Daoy (cell line): ENCODE measurements around the gene C1QA. TPM values are rescaled to one million over a fixed set of nuclear protein-coding genes. Genes with fewer than 3 reads are reported as not detected.
"Not testable (repeated sequence)": the region's sequence is repeated elsewhere in the genome, so short reads cannot be mapped to it uniquely, and the experiment has no call there.

Source experiments
- DNase-seq: peaks from one replicate; pipeline ENCODE4 v3.0.0-alpha.2; 2015; ENCODE audit warnings: low read depth
- total RNA-seq: library from RNA; depleted of rRNA; stranded (reverse); fragments of >200 nt; shearing (Covaris generic); gene quantifications from 2 replicates; pipeline ENCODE4 v1.2.3, GENCODE V29; 2014

C1QA gene
- total RNA-seq, 1 experiment from 2014 or later: not detected

DNA sequence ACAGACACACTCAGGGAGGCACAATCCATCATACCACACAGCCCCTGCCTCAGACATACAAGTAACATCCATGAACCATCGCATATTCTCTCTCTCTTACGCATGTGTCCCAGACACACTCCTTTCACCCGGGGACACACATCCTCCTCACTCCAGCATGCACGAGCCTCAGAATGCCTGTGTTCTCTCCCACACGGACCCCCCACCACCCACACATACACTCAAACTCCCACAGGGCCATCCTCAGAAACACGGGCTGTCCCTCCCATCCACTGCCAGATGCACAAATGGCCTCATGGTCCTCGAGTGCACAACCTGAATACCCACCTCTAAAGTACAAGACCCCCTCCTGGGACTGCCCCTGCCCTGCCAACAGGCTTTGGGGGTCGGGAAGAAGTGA is 4.8 kb downstream of the C1QA start:
- DNase-seq: no peak

DNA sequence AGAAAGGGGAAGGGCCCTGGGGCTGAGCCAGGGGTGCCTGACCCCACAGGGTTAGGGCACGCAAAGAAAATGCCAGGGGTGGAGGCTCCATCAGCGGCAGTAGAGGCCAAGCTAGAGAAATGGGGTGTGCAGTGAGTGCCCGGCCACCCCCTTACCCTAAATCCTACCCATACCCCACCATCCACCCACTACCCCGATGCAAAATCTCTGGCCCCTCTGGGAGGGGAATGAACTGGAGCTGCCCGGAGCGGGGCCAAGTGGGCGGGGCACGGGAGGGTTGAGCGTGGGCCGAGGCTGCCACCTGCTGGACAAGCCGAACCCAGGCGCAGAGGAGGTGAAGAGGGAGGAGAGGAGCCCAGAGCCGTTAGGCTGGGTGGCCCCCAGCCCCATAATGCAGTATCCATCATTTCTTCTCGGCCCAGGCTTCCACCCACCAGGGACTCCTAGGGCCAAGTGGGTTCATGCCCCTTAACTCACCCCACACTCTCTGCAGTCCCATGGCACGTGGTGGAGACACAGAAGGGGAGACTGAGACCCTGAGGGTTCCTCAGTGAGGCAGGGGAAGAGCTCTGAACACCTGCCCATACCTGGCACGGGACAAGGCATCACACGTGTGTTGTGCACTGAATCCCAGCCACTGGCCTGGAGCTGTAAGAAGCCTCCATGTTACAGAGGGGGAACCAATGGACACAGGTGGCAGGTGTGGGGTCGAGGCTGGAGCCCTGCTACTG is 5.6 kb downstream of the C1QA start:
- peak; percentile 78 for DNase-seq

DNA sequence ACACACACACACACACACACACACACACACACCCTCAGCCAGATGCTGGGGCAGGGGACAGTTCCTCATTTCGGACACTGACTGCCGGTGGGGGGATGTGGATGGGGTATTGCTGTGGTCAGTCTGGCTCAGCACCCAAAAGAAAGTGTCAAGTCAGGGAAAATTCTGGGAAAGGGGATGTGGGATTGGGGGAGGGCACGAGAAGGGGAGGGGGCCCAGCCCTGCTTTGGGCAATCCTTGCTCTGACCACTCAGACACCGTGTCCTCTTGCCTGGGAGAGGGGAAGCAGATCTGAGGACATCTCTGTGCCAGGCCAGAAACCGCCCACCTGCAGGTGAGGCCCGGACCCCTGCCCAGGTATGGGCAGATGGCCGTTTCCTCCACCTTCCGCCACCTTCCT is 7.0 kb downstream of the C1QA start, which contains the start of gene C1QC:
TSS of gene C1QC (plus strand) at position 253 of the 400 bp plus-strand sequence. CDS start 391 bp downstream, outside the sequence.
- DNase-seq: no peak

DNA sequence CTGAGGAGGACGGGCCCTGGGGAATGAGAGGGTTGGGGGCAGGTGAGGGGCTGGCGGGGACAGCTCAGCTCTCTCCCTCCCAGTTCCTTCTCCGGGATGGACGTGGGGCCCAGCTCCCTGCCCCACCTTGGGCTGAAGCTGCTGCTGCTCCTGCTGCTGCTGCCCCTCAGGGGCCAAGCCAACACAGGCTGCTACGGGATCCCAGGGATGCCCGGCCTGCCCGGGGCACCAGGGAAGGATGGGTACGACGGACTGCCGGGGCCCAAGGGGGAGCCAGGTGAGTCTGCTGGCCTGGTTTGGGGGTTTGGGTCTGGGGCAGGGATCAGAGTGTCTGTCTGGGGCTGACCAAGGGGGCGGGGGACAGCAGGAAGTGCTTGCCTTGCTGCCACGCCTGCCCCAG is 7.5 kb downstream of the C1QA start:
- no peak for DNase-seq

DNA sequence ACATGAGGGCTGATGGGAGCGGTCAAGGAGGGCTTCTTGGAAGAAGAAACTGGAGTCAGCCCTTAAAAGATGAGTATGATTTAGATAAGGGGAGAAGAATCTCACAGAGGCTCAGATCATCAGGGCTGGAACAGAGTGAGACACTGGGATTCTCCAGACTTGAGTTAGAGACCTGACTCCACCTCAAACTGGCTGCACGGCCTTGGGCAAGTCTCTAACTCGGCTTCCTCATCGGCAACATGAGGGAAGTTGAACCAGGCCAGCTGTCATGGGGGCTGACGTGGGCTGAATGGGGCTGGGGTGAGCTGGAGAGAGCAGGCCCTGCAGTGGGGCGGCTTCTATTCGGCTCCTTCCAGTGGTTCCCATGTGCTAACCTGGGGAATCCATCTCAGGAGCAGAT is 9.5 kb downstream of the C1QA start:
- no peak for DNase-seq

DNA sequence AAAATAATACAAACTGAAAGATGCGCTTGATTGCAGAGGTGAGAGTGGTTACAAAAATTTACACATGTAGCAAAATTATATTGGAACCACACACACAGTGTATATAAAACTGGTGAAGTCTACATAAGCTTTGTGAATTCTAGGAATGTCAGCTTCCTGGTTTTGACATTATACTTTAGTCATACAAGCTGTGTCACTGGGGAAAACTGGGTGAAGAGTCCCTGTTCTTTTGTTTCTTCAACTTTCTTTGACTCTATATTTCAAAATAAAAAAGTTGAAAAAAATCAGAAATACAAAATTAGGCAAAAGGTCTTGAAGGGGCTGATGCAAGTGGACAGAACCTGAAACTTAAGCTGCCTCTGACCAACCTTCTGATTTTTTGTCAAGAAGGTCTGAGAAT is 10.0 kb downstream of the C1QA start:
- DNase-seq: no peak

DNA sequence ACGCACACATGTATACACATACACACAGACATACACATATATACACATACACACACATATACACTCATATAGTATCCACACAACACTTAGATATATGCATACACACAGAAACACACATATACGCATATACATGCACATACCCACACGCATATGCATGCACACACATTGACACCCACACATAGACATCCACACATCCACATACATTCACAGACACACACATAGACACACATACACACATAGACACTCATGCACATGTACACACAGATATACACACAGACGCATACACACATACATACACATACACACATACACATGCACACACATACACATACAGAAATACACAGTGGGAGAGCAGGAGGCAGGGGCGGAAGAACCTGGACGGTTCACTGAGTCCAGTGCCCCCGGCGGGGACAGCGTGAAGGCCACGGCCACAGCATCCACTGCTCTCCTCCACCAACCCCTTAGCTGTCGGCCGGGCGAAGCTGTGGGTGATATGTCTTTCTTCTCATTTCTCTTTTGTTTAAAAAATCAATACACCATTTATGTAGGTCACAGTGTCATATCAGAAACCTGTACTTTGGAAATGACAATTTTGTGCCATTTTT is 13.8 kb downstream of the C1QA start:
- no peak for DNase-seq

DNA sequence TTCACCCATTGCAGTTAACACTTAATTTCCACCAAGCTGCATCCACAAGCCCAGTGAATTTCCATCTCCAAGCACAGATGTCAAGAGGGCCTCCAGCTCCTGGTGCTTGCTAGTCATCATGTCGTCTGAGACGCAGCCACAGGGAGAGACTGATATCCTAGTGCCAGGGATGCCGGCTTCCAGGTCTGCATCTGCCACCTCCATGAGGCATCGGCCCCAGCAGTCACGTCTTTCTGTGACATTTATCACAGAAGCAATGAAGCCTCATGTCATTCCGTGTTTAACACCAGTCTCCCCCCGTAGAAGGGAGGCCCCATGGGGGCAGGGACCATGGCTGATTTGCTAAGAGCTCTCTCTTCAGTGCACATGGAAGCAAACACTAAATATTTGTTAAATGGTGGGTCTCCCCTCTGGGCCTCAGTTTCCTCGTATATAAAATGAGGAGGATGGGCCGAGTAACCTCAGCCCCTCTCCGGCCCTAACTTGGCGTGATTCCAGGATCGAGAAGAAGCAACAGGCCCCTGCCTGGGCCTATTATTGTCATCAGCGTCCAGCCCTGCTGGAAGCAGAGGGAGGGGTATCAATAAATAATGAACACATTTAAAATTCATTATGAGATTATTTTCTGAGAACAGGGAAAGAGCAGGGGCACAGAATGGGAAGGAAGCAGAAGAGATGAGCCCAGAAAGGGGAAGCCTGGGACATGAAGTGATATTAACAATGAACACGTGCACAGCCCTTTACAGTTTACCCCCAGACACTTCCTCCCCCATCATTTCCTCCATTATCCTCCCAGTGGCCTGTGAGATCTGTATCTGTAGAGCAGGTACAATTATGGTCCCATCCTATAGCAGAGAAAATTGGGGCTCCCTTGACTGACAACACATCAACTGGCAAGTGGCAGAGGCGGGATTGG is 15.8 kb downstream of the C1QA start:
- no peak for DNase-seq

DNA sequence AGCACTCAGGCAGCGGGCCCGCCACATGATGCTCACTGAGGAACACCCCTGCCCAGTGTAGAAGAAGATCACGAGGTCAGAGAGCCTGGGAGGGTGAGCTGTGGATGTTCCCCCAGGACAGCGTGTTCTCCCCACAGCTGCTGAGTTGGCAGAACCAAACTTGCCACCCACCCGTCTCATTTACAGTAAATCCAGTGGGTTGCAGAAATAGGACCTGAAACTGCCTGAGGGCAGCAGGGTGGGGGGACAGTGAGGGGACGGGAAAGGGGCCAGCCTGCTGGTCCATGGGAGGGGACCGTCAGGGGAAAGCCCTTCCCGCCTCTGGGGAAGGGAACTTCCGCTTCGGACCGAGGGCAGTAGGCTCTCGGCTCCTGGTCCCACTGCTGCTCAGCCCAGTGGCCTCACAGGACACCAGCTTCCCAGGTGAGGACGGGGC is 16.5 kb downstream of the C1QA start, which contains the start of gene C1QB:
TSS of gene C1QB (plus strand) at position 356 of the 436 bp plus-strand sequence. CDS start 6,227 bp downstream, outside the sequence.
- DNase-seq: no peak

DNA sequence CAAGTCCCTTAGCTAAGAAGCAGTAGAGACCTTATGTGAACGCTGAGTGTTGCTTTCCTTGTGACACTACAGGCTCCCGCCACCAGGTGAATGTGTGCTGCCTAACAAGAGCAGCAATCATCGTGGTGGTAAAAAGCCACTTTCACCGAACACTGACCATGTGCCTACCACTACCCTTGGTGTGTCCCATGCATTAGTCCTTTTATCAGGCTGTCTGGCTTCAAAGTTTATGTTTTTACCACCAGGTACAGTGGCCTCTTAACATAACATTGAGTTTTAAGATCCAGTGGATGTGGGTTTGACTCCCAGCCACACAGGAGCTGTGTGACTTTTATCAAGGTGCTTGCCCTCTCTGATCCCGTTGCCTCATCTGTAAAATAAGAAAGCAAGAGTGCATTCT is 18.3 kb downstream of the C1QA start:
- DNase-seq: no peak

DNA sequence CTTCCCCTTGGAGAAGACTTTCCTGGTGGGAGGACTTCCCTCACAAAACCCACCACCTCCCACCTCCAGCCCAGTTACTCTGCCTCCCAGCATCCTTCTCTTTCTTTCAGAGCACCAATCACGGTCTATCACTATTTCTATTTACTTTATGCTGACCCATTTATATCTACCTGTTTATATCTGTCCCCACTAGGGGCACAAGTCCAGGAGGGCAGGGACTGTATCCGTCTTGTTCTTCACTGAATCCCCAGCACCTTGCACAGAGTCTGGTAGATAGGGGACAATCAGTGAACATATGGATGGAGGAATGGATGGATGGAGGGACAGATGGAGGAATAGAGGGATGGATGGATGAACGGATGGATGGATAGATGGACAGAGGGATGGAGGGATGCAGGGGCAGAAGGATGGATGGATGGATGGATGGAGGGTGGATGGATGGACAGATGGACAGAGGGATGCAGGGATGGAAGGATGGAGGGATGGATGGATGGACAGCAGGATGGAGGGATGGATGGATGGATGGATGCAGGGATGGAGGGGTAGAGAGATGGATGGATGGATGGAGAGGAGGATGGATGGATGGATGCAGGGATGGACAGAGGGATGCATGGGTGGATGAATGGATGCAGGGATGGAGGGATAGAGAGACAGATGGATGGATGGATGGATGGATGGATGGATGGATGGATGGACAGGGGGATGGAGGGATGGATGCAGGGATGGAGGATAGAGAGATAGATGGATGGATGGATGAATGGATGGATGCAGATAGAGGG is 22.1 kb downstream of the C1QA start:
- DNase-seq: no peak

DNA sequence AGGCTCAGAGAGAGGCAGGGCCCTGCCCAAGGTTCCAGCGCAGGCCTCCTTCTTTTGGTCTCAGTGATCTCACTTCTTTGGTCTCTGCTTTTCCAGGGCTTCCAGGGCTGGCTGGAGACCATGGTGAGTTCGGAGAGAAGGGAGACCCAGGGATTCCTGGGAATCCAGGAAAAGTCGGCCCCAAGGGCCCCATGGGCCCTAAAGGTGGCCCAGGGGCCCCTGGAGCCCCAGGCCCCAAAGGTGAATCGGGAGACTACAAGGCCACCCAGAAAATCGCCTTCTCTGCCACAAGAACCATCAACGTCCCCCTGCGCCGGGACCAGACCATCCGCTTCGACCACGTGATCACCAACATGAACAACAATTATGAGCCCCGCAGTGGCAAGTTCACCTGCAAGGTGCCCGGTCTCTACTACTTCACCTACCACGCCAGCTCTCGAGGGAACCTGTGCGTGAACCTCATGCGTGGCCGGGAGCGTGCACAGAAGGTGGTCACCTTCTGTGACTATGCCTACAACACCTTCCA is 24.4 kb downstream of the C1QA start:
- no peak for DNase-seq

DNA sequence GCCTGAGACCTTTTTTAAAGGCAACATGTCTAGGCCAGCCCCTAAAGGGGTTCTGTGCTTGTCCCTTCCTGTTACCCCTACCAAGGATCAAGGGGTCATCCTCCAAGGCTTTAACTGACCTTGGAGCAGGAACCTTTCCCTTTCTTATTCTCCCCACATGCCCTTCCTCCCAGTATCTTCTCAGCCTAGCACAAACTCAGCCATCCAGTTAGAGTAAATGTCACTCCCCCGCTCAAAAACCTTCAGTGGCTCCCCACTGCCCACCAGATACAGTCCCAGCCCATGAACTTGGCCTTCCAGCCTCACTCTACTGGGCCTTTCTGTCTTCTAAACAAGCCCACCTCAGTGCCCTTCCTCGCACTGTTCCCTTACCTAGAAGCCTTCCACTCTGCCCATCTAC is 25.5 kb downstream of the C1QA start:
- no peak for DNase-seq

DNA sequence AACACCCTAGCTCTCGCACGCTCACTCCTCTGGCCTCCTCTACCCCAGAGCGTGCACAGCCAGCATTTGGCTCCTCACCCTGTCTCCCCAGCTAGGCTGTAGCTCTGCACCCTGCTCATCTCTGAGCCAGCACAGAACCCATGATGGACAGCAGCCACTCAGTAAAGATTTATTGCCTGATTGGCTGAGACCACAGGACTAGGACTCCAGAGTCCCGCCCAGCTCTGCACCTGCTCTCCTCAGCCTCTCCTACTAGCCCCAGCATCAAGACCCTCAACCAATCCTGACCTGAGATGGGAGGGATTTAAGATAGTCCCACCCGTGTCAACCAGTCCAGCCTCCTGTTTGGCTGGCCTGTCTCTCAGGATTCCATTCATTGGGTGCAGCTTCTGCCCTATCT is 25.9 kb downstream of the C1QA start:
- peak; percentile 50 for DNase-seq

DNA sequence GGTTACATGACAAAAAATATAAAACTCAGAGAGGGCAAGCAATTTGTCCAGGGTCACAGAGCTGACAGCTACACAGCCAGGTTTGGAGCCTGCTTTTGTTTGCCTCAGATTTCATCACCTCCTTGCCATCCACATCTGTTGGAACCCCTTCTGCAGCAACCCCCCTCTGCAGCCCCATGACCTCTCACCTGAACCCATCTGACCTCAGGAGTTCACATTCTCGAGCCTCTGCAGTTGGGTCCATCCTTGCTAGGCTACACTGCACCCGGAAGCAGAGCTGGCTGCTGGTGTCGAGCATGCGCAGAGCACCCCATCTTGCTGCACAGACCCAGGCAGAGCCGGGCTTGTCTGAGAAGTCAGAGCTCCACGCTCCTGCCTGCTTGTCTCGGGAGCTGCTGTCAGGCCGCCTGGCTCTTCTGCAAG is 26.6 kb downstream of the C1QA start:
- DNase-seq: no peak

DNA sequence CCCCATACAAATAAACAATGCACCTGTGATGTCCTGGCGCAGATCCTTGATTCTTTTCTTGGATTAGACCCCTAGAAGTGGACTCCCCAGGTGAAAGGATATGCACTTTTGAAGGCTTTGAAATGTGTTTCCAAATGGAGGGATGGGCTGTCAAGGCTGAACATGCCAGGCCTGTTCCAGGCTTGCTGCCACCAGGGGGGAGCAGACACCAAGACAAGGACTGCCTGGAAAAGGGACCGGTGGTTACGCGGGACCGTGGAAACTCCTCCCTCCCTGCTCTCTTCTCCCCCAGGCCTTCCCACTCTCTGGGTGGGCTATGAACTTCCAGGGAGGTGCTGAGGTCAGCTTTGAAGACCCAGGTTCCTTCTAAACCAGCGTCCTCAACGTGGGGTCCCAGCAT is 29.3 kb downstream of the C1QA start:
- peak; percentile 52 for DNase-seq

DNA sequence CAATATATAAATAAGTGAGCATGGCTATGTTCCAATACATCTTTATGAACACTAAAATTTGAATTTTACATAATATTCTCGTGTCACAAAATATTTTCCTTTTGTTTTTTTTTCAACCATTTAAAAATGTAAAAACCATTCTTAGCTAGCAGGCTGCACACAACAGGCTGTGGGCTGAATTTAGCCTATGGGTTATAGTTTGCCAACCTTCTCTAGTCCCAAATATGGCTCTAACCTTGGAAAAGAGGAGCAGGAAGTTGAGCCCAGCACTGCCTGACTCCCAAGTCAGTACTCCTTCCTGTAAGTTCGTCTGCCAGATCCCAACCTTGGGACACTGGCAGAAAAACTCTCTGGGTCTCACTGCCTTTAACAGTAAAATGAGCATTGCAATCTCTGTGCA is 30.0 kb downstream of the C1QA start:
- DNase-seq: no peak

DNA sequence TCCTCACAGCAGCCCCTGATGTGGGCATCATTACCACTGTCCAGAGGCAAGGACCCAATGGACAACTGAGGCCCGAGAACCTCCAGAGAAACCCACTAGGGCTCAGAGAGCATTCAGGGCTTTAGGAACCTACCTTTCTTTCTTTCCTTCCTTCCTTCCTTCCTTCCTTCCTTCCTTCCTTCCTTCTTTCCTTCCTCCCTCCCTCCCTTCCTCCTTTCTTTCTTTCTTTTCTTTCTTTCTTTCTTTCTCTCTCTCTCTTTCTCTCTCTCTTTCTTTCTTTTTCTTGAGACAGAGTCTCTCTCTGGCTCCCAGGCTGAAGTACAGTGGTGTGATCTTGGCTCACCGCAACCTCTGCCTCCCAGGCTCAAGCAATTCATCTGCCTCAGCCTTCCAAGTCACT is 32.4 kb downstream of the C1QA start:
- not testable (repeated sequence) for DNase-seq

DNA sequence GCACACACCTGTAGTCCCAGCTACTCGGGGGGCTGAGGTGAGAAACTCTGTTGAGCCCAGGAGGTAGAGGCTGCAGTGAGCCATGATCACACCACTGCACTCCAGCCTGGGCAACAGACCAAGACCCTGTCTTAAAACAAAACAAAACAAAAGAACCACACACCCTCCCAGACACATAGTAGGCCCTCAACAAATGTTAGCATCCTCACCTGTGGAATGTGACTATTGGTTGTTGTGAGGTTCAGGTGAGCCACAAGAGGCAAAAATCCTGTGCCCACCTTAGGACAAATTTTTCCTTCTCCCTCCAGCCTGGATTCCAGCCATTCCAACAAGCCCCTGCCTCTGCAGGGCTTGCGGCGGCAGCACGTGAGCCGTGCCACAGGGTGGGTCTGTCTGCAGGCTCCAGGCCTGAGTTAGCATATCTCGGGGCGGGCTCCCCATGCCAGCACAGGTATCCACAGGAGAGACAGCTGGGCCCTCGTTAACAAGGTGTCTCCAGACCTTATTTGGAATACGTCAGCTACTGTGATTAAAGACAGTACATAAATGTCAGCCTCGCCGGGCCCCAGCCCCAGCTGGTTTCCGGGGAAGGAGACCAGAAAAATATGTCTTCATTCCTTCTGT is 34.0 kb downstream of the C1QA start:
- no peak for DNase-seq

DNA sequence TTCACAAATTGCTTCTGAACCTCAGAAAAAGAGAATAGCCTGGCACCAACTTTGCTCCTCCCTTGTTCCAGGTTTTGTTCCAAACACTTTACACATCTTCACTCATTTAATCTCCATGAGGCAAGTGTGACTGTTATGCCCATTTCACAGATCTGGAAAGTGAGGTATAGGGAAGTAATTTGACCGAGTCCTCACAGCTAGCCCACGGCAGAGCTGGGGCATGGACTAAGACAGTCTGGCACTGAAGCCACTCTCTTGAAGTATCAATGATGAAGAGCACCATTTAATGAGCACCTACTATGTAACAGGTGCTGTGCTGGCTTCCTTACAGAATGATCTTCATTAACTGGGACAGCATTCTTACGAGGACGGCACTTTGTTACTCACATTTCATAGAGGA is 35.6 kb downstream of the C1QA start:
- DNase-seq: no peak
